Adrenal gland (tissue), 5 donors: ENCODE measurements around the gene CFAP97.

Source experiments
- CTCF ChIP-seq, 6 experiments: fragments of 450-650 bp in 4 of 6; fragments of 200-600 bp in 2 of 6; sonication (generic) in 1 of 6; IDR thresholded peaks; 1 replicate in 5 of 6; 2 replicates in 1 of 6; pipeline versions ENCODE4 v1.5.1 to v1.8.0; 2016 to 2021; ENCODE audit warnings: antibody characterized with exemption in 6 of 6, mild to moderate bottlenecking in 2 of 6, moderate library complexity in 1 of 6
- POLR2A ChIP-seq, 2 donors: fragments of 450-650 bp; IDR thresholded peaks; one replicate each; pipeline ENCODE4 v1.6.1; 2017; ENCODE audit warnings: antibody characterized with exemption in 2 of 2, mild to moderate bottlenecking in 2 of 2, moderate library complexity in 1 of 2
- donor health status: DM: no; HTN: no; CAD: no.

GRCh38 chr4:185221491-185221890, 17.7 kb upstream of the CFAP97 start:
- TF ChIP-seq CTCF (IDR thresholded peaks at IDR 0.05) (no peak), POLR2A (IDR thresholded peaks at IDR 0.05) (no peak)
